Amniotic epithelial cell (primary cell): ENCODE results near the gene ADAMTS3.
A peak's percentile ranks its signal among the peaks of the same experiment; 100 is the strongest.

Source experiments
- DNase-seq: peaks from one replicate; pipeline ENCODE4 v3.0.0-alpha.2; 2010; ENCODE audit warnings: low read depth

ADAMTS3 gene

DNA sequence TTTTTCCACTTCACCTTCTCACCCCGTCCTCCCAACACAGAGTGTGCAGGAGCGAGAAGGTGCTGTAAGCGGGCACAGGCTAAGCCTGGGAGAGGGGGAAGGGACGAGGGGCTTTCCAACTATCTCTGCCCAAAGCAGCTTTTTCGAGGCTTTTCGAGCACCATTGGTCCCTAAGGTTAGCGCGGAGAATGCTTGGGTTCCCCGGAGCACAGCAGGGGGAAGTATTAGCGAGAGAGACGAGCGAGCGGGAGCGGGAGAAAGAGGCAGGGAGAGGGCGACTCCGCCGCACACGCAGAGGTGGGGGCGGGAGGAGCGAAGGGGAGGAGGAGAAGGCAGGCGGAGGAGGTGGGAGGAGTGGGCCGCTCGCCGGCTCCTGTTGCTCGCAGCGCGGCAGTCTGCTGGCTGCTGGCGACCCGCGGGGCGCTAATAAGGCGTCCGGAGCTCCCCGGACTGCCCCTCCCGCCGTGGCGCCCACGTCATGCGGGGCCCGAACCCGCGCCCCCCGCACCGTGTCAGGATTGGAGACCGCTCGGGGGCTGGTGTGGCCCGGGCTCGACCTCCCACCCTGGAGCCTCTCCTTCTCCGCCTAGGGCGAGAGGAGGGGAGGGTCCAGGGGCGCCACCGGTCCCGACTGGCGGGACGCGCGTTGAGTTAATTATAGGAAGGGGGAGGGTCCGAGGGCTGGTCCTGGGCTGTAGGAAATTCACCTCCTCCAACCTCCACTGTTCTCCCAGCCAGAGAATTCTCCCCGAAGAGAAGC lies at the start of gene ADAMTS3:
ADAMTS3 (minus strand) TSS at position 263 of the 760 bp plus-strand sequence. CDS start 459 bp downstream, outside the sequence.
- DNase-seq = peak; percentile 73

GRCh38 chr4:72613959-72614358 lies 44.9 kb upstream of the ADAMTS3 start:
- DNase-seq = peak; percentile 74

- DNase-seq = no peak
Measured at GRCh38 chr4:72606751-72607150, 37.7 kb upstream of the ADAMTS3 start.

- DNase-seq = peak; percentile 29
Measured at GRCh38 chr4:72604324-72604723, 35.3 kb upstream of the ADAMTS3 start.

DNA sequence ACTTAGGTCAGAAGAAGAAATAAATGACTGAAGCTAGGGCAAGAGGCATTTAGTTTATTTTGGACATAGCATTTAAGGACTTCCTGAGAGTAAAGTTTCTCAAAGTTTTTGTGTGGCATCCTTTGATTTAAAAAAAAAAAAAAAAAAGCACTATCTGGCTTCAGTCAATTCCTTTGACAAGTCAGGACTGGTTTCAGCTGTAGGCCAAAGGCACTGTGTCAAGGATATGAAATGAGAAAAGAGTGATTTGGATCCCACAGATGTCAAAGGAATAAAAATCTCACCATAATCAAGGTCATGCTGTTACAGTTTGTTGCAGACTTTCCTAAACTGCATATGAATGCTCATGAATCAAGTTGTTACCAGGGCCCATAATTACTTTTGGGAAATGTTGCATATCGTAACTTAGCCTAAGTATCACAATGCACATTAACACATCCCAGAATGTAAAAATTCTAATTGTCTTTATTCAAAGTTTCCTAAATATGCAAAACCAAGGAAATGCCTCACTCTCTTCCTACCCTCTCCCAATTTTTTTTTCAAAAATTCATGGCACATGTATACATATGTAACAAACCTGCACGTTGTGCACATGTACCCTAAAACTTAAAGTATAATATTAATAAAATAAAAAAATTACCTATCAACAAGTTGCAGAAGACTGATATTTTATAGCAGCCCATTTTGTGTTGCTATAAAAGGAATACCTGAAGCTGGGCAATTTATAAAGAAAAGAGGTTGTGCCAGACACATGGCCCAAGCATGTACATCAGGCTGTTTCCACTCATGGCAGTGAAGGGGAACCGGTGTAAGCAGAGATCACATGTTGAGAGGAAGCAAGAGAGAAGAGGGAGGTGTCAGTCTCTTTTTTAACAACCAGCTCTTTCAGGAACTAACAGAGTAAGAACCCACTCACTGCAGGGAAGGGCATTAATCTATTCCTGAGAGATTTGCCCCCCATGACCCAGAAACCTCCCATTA lies 33.7 kb upstream of the ADAMTS3 start:
- no peak for DNase-seq

GRCh38 chr4:72591547-72592454 lies 22.8 kb upstream of the ADAMTS3 start:
- DNase-seq = no peak

DNA sequence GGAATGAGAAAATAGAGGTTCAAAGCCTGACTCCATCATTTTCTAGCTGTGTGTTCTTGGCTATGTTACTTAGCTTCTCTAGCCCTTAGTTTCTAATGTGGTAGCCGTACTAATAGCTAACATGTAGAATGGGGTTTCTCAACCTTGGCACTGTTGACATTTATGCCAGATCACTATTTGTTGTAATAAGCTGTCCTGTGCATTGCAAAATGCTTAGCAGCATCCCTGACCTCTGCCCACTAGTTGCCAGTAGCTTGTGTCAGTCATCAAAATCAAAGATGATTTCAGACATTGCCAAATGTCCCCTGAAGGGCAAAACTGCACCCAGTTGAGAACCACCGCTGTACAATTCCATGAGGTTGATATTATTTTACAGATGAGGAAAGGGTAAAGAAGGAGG lies 18.3 kb upstream of the ADAMTS3 start:
- DNase-seq = peak; percentile 14

GRCh38 chr4:72582853-72583252 lies 13.8 kb upstream of the ADAMTS3 start:
- DNase-seq = no peak

DNA sequence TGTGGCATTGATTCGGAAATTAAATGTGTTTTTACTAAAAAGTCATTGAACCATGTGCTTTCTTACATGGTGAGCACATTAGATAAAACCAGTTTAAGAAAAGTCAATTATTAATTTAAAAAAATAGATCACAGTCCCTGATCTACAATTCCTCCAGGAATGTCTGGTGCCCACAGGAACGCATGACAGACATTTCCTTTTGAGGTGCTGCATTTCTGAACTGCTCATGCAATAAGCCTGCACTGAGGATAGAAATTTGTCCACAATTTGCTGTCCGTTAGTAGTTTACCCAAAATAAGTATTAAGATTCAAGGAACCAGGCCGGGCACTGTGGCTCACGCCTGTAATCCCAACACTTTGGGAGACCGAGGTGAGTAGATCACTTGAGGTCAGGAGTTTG lies 8.2 kb upstream of the ADAMTS3 start:
- DNase-seq = no peak

DNA sequence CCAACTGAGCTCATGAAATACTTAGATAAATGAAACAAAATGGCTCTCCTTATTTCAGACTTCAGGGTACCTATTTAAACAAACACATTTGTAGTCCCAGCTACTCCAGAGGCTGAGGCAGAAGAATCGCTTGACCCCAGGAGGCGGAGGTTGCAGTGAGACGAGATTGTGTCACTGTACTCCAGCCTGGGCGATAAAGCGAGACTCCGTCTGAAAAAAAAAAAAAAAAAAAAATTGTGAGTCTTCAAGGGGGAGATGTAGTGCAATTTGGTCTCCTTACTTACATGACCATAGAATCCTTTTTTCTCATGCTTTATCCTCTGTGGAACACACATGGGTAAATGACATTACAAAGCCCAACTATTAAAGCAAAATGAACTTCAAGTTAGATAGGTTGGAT lies 2.3 kb upstream of the ADAMTS3 start:
- no peak for DNase-seq

- DNase-seq = peak; percentile 81
Measured at GRCh38 chr4:72569719-72570235, 756 bp upstream of the ADAMTS3 start.

DNA sequence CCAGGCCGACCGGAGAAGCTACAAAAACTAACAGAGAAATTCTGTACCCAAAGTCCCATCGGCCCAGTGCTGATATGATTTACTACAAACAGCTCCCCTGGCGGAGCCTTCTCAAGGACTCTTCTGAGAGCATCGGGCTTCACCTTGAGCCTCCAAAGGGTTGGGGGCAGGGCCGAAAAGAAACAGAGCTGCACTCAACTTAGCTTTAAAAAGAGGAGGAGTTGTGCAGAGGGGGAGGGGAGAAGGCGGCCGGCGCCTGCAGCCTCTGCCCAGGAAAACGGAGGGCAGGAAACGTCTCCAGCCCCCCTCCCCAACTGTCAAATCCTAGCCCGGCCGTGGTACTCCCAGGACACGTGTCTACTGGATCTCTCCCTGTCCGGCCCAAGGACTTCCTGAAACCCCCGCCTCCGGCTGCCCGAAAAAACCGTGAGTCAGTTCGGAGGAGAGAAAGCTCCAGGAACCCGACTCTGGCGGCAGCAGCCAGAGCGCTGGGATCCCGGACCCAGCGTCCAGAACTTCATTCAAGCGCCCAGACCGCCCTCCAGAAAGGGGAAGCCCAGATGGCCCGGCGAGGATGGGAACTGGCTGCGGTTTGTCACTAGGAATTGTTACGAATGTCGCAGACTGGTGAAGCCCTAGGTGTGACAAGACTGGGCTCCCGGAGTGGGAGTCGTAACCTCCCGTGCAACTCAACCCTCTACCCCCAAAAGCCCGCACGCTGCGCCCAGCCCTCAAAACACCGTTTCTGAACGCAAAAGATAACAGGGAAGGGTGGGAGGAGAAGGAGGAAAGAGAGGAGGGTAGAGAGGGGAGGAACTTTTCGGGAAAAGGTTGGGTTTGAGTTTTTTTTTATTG lies 973 bp downstream of the ADAMTS3 start:
- peak; percentile 86 for DNase-seq

DNA sequence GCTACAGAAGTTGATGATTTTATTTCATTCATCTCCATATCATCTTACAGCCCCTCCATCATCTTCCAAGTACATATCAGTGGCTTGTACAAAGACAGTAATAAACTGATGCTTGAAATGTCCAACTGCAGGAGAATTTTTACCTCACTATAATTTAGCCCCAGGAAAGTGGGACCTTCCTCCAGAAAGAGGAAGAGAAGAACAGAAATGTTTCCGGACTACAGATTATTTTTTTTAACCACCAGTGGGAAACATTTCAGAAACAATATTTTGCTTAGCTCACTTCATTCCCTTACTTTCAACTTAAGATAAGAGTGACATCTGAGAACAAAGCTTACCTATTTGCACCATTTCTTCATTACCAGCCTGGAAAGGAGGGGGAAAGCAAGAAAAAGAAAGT lies 2.0 kb downstream of the ADAMTS3 start:
- no peak for DNase-seq

- DNase-seq = no peak
Measured at GRCh38 chr4:72566464-72566972, 2.5 kb downstream of the ADAMTS3 start.

DNA sequence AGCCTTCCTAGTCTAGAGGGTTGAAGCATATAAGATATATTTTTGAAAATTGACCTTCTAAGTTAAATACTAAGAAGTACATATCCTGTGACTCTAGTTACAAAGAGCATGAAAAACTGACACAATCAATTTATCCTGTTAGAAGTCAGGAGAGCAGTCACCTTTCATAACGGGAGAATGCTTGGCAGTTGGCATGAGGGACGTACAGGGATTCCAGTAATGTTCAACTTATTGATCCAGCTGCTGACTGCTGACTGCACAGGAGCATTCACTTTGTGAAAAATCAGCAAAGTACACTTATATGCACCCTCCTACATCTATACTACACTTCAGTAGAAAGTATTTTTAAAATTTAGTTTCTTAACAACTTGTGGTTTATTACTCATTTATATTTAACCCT lies 4.2 kb downstream of the ADAMTS3 start:
- DNase-seq = no peak

- peak; percentile 79 for DNase-seq
Measured at GRCh38 chr4:72564184-72564583, 4.8 kb downstream of the ADAMTS3 start.

- no peak for DNase-seq
Measured at GRCh38 chr4:72558655-72559054, 10.4 kb downstream of the ADAMTS3 start.

DNA sequence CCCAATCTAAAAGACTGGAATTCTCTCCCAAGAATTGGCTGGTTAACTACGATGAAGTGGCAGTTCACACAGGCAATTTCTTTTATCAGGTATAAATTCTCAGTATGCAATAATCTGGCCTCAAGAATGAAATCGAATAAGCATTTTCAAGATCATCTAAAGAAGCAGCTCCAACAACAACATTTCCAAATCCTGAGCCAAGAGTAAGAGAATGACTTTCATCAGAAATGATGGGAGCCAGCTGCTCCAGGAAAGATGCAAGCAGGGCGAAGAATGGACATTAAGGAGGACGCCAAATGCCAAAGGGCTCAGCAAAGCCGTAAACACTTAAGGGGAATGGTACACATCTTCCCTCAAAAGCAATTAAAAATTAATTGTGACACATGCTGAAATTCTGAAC lies 12.0 kb downstream of the ADAMTS3 start:
- no peak for DNase-seq

- DNase-seq = no peak
Measured at GRCh38 chr4:72555377-72555831, 13.6 kb downstream of the ADAMTS3 start.
